Stimulated activated CD8-positive, alpha-beta memory T cell treated with anti-CD3 and anti-CD28 coated beads, Interleukin-2, amount 100 ng/mL, for 48 hours (primary cell): ENCODE data around the gene ACSS3.
"Not testable (repeated sequence)": the region's sequence is repeated elsewhere in the genome, so short reads cannot be mapped to it uniquely, and the experiment has no call there.

Experiments
- DNase-seq, 2 donors: peaks; one replicate each; pipeline ENCODE4 v3.0.0-alpha.2; 2020; ENCODE audit warnings: low read depth in 2 of 2

ACSS3 gene

GRCh38 chr12:81167694-81168093, 89.8 kb downstream of the ACSS3 start:
- DNase-seq = no peak

GRCh38 chr12:81168445-81168844, 90.6 kb downstream of the ACSS3 start:
- no peak for DNase-seq

GRCh38 chr12:81170072-81170471, 92.2 kb downstream of the ACSS3 start:
- DNase-seq = no peak

GRCh38 chr12:81172851-81173250, 95.0 kb downstream of the ACSS3 start:
- no peak for DNase-seq

- no peak for DNase-seq
These were observed 96.8 kb downstream of the ACSS3 start for GRCh38 chr12:81174664-81175063.

GRCh38 chr12:81176796-81177195, 98.9 kb downstream of the ACSS3 start:
- no peak for DNase-seq

- DNase-seq = no peak
These were observed 103.8 kb downstream of the ACSS3 start for GRCh38 chr12:81181691-81182090.

- DNase-seq = no peak
These were observed 109.8 kb downstream of the ACSS3 start for GRCh38 chr12:81187686-81188085.

GRCh38 chr12:81196595-81196994, 118.7 kb downstream of the ACSS3 start:
- DNase-seq = no peak

- DNase-seq = not testable (repeated sequence)
These were observed 122.7 kb downstream of the ACSS3 start for GRCh38 chr12:81200561-81200960.

GRCh38 chr12:81203671-81204204, 125.9 kb downstream of the ACSS3 start:
- DNase-seq = no peak

GRCh38 chr12:81205416-81205815, 127.5 kb downstream of the ACSS3 start:
- no peak for DNase-seq

- no peak for DNase-seq
These were observed 128.6 kb downstream of the ACSS3 start for GRCh38 chr12:81206429-81206828.

- no peak for DNase-seq
These were observed 129.3 kb downstream of the ACSS3 start for GRCh38 chr12:81207173-81207572.

GRCh38 chr12:81207664-81208063, 129.8 kb downstream of the ACSS3 start:
- no peak for DNase-seq

GRCh38 chr12:81208187-81208911, 130.5 kb downstream of the ACSS3 start:
- no peak for DNase-seq

- DNase-seq = no peak
These were observed 131.1 kb downstream of the ACSS3 start for GRCh38 chr12:81209012-81209411.

GRCh38 chr12:81209772-81210225, 131.9 kb downstream of the ACSS3 start:
- not testable (repeated sequence) for DNase-seq

GRCh38 chr12:81211306-81211705, 133.4 kb downstream of the ACSS3 start:
- no peak for DNase-seq

GRCh38 chr12:81212996-81213696, 135.3 kb downstream of the ACSS3 start:
- DNase-seq = no peak

- no peak for DNase-seq
These were observed 138.9 kb downstream of the ACSS3 start for GRCh38 chr12:81216739-81217138.

GRCh38 chr12:81221681-81222080, 143.8 kb downstream of the ACSS3 start:
- DNase-seq = no peak
